Fibroblast of pulmonary artery (primary cell): ENCODE results near the gene PFDN1.

ENCODE experiments used
- DNase-seq: peaks from one replicate; pipeline ENCODE4 v3.0.0-alpha.2; 2010; ENCODE audit warnings: low read depth
- H3K4me3 ChIP-seq: replicated peaks from 2 replicates; pipeline ENCODE4 v1.5.1; 2011; ENCODE audit warnings: low read depth, mild to moderate bottlenecking, control low read depth, low read length, moderate library complexity
- TF ChIP-seq, protein P1 (sequence below): IDR thresholded peaks from 2 replicates; pipeline ENCODE4 v1.5.1; 2011; ENCODE audit warnings: mild to moderate bottlenecking, control low read depth, low read length, inconsistent platforms; ENCODE audit errors: missing control alignments

Gene PFDN1, protein sequence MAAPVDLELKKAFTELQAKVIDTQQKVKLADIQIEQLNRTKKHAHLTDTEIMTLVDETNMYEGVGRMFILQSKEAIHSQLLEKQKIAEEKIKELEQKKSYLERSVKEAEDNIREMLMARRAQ

DNA sequence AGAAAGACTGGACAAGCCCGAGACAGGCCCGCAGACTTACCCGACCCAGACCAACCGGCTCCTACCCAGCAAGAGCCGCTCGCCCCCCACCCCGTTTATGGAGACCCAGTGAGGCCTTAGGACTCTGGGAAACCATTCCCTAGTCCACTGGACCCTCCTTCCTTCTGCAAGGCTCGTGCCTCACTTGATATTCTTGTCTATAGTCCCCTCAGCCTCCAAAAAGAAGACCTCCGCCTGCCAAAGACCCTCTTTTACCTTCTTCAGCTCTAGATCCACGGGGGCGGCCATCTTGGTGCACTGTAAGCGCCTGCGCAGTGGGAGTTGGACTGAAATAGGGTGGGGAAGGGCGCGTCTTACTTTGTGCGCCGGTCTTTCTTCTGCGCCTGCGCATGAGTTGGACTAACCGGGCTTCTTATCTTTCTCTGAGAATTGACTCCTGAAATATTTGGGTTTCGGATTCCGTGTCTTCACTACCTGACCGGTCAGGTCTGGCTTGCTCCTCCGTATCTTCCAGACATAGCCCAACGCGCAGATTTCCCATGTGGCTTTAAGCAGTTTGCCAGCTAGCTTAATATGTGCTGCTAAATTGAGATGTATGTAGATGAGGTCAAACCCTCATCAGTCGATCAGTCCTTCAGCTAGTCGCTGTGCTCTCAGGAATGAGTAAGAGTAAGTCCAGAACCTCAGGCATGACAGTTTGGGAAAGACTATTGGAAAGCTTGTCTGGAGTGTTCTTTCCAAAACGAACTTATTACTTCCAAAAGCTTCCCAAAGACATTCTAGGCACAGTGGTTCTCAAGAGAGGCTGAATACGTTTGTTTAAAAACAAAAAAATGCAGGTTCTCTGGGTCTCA is at the start of gene PFDN1:
Gene PFDN1 (minus strand): TSS at position 316 of the 854 bp plus-strand sequence. CDS start 28 bp downstream, at position 288.
- DNase-seq, result peak; percentile 96
- peak within 1 kb of the TSS; percentile 96 for H3K4me3 ChIP-seq
- TF ChIP-seq, protein P1, sequence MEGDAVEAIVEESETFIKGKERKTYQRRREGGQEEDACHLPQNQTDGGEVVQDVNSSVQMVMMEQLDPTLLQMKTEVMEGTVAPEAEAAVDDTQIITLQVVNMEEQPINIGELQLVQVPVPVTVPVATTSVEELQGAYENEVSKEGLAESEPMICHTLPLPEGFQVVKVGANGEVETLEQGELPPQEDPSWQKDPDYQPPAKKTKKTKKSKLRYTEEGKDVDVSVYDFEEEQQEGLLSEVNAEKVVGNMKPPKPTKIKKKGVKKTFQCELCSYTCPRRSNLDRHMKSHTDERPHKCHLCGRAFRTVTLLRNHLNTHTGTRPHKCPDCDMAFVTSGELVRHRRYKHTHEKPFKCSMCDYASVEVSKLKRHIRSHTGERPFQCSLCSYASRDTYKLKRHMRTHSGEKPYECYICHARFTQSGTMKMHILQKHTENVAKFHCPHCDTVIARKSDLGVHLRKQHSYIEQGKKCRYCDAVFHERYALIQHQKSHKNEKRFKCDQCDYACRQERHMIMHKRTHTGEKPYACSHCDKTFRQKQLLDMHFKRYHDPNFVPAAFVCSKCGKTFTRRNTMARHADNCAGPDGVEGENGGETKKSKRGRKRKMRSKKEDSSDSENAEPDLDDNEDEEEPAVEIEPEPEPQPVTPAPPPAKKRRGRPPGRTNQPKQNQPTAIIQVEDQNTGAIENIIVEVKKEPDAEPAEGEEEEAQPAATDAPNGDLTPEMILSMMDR, result no peak

GRCh38 chr5:140351609-140352334 is 48.9 kb upstream of the PFDN1 start:
- DNase-seq, result peak; percentile 82
- TF ChIP-seq, protein P1, result peak; percentile 81
- no peak overlapping the region for H3K4me3 ChIP-seq

DNA sequence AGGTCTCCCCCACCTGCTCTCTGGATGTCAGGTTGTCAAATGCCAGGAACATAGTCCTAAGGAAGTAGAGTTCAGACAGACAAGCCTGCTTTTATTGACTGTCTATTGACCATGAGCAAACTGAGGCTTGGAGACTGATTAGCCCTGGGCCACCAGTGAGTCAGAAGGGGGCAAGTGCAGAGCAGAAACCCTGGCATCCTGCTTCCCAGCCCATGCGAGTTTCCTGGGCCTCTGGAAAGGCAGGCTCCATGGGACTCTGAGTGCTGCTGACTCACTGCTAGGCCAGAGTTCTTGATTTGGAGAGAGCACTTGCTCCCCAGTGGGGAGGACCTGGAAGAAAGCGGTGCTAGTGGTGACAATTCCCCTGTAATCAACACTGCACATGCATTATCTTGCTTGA is 46.3 kb upstream of the PFDN1 start:
- no peak overlapping the region for H3K4me3 ChIP-seq
- no peak for DNase-seq
- TF ChIP-seq, protein P1, result no peak

DNA sequence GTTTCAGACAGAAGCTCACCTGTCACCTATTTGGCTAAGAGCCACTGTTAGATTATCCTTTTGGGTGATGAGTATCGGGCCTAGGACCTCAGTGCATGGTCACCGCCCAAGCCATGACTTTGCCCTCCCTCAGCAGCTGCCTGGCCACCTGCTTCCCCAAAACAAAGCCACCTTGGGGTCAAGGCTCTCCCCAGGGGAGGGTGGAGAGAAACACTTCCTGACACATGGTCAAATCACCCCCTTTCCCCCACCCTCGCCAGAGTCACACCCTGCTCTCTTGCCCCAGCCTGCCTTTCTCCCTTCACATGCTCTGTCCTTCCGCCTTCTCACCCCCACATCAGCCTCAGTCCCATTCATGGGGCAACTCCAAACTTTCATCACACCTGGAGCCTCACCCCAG is 45.2 kb upstream of the PFDN1 start:
- H3K4me3 ChIP-seq, result no peak overlapping the region
- no peak for DNase-seq
- TF ChIP-seq, protein P1, result no peak

- no peak for DNase-seq
- TF ChIP-seq, protein P1, result no peak
- H3K4me3 ChIP-seq, result no peak overlapping the region
Observed at GRCh38 chr5:140347360-140347759, 44.5 kb upstream of the PFDN1 start.

GRCh38 chr5:140346348-140347221 is 43.7 kb upstream of the PFDN1 start, which contains the start of gene HBEGF:
Gene HBEGF, minus strand, starts transcription at chr5:140346603. Its CDS starts 275 bp downstream, at chr5:140346328.
- H3K4me3 ChIP-seq, result peak within 1 kb of the TSS; percentile 70
- TF ChIP-seq, protein P1, result peak; percentile 41
- peak; percentile 71 for DNase-seq
